Umbilical cord (tissue), 2 donors: ENCODE measurements around the gene RIPPLY1. TPM values are rescaled to one million over a fixed set of nuclear protein-coding genes. Genes with fewer than 3 reads are reported as not detected.

ENCODE experiments used
- DNase-seq: peaks from one replicate; pipeline ENCODE4 v3.0.0-alpha.2; 2015; ENCODE audit warnings: low spot score
- total RNA-seq: library from RNA; depleted of rRNA; stranded (reverse); fragments of >200 nt; gene quantifications from one replicate; pipeline ENCODE4 v1.2.3, GENCODE V29; 2014; ENCODE audit warnings: low replicate concordance; ENCODE audit not compliant: insufficient read depth

The RIPPLY1 gene, protein sequence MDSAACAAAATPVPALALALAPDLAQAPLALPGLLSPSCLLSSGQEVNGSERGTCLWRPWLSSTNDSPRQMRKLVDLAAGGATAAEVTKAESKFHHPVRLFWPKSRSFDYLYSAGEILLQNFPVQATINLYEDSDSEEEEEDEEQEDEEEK
- not detected for total RNA-seq

DNA sequence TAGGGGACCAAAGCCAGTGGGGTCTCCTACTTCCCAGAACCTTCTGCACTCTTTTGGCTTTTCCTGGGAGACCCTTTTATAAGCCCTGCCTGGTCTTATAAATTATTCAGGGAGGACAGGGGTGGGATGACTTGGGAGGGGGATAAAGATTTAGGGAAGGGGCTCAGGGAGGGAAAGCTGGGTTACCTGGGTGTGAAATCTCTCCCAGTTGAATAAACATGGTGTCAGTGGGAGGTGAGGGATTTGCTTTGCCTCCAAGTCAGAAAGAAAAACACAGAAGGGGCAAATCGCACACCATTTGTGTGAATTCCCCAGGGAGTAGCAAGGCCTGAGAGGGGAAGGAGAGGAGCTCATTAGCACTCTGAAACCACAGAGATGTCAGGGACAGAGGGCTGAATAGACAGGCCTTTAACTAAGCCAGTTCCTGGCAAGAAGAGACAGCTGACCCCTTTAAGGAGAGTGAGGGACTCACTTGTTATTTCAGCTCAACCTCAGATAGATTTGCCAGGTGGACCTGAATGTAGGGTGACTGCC, at the start of gene RIPPLY1:
RIPPLY1 (minus strand) TSS at position 51 of the 534 bp plus-strand sequence. CDS start 54 bp downstream, outside the sequence.
- DNase-seq = no peak

DNA sequence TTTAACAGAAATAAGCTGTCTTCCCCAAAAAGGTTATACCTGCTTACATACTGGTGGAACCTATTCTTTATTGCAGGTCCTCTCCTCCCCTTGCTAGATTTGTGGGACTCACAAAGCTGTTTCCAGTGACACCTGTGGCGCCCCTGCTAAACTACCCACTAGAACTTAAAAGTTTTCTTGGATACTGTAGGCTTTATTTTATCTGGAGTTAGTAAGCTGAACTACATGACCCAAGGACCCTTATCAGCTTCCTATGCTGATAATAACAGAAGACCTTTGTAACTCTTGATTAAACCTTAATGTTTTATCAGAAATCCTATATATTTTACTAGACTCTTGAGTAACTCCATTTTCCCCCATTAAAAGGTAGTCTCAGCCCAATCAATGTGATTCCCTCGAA, 49.4 kb upstream of the RIPPLY1 start:
- DNase-seq = no peak

DNA sequence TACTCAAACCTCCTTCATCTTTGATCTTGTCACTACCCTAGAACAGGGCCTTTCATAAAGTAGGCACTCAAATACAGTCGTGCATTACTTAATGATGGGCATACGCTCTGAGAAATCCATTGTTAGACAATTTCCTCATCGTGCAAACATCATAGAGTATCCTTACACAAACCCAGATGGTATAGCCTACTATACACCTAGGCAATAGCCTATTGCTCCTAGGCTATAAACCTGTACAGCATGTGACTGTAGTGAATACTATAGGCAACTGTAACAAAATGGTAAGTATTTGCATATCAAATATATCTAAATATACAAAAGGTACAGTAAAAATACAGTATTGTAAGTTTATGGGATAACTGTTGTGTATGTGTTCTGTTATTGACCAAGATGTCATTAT, 48.9 kb upstream of the RIPPLY1 start:
- no peak for DNase-seq

GRCh38 chrX:106951230-106951629, 48.1 kb upstream of the RIPPLY1 start:
- DNase-seq = no peak

DNA sequence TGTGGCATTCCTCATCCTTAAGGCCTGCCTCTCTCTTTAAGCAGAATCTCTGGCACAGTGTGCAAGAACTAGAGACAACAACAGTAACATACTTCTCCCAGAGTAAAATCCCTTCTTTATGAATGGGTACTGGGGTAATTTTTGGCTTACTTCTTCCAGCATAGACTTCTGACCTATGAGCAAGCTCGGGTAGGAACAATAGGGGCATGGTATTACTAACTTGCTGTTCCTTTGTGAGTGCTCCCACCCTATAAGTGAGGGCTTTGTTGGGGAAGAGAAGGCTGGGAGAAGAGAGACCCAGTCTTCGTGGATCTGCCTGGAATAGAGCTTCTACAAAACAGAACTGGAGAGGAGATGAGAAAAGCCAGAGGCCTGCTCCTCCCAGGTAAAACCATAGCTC, 47.2 kb upstream of the RIPPLY1 start:
- no peak for DNase-seq

- no peak for DNase-seq
These were observed 46.2 kb upstream of the RIPPLY1 start for GRCh38 chrX:106949366-106949765.

- no peak for DNase-seq
These were observed 45.5 kb upstream of the RIPPLY1 start for GRCh38 chrX:106948641-106949040.

DNA sequence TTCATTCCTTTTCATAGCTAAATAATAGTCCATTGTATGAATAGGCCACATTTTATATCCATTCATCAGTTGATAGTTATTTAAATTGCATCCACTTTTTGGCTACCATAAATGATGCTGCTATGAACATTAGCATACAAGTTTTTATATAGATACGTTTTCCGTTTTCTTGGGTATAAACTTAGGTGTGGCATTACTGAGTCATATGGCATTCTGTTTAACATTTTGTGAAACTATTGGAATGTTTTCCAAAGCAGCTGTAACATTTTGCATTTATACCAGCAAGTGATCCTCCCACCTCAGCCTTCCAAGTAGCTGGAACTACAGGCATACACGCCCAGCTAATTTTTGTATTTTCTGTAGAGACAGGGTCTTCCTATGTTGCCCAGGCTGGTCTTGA, 43.3 kb upstream of the RIPPLY1 start:
- DNase-seq = no peak

DNA sequence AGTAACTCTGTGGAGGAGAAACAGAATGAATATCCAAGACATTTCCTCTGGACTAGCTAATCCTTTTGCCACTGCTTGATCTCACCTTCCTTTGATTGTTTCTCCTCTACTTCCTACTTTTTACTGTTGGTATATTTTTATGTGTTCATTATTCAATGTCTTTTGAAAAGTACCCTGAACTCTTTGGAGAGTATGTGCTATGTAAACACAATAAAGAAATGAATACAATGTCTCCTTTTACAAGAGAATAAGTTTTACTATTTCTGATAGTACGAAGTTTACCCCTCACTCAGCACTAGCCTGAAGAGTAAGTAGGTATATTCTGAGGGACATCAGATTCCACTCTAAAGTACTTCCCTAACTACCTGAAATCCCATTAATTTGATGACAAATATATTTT, 36.9 kb upstream of the RIPPLY1 start:
- DNase-seq = no peak

DNA sequence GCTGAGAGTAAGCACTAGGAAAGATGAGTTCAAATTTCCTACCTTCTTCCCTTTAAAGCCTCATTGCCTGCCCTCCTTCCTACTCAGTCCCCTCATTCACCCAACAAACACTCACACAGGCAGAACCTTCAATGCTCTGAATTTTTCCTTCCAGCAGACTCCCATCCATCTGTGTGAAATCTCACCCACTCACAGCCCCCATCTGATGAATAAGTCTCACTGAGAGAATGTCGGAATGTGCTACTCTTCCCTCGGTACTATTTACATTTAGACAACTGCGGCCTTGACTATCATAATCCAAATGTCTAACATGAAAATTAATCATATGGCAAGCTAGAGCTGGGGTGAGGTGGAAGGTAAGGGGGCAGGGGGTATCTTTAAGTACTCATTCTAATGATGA, 36.4 kb upstream of the RIPPLY1 start:
- no peak for DNase-seq

GRCh38 chrX:106936246-106936645, 33.1 kb upstream of the RIPPLY1 start:
- no peak for DNase-seq

- DNase-seq = no peak
These were observed 32.0 kb upstream of the RIPPLY1 start for GRCh38 chrX:106935175-106935574.

DNA sequence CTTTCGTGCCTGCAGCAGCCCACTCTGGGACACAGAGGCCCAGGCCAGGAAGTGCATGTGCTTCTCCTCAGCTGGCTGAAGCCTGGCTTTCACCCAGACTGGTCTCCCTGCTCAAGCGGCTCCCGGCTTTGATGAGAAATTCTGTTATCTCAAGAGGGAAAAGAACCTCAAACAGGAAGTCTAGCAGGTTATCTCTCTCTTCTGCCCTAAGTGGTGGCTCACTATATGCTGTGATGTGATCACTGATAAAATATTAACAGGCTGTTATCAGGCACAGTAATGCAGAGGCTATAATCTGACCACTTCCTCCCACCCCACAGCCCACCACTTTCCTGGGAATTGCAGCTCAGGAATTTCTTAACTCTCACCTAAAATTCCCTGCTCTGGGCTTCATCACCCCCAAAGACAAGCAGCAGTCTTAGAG, 30.4 kb upstream of the RIPPLY1 start:
- DNase-seq = peak; percentile 41

GRCh38 chrX:106932960-106933537, 29.9 kb upstream of the RIPPLY1 start:
- peak; percentile 8 for DNase-seq

GRCh38 chrX:106932492-106932923, 29.4 kb upstream of the RIPPLY1 start:
- DNase-seq = no peak

GRCh38 chrX:106931831-106932491, 28.8 kb upstream of the RIPPLY1 start:
- no peak for DNase-seq

DNA sequence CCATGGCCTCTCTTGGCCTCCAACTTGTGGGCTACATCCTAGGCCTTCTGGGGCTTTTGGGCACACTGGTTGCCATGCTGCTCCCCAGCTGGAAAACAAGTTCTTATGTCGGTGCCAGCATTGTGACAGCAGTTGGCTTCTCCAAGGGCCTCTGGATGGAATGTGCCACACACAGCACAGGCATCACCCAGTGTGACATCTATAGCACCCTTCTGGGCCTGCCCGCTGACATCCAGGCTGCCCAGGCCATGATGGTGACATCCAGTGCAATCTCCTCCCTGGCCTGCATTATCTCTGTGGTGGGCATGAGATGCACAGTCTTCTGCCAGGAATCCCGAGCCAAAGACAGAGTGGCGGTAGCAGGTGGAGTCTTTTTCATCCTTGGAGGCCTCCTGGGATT, 25.1 kb upstream of the RIPPLY1 start:
- no peak for DNase-seq

GRCh38 chrX:106927700-106928099, 24.6 kb upstream of the RIPPLY1 start:
- DNase-seq = no peak

- no peak for DNase-seq
These were observed 23.9 kb upstream of the RIPPLY1 start for GRCh38 chrX:106927023-106927422.

DNA sequence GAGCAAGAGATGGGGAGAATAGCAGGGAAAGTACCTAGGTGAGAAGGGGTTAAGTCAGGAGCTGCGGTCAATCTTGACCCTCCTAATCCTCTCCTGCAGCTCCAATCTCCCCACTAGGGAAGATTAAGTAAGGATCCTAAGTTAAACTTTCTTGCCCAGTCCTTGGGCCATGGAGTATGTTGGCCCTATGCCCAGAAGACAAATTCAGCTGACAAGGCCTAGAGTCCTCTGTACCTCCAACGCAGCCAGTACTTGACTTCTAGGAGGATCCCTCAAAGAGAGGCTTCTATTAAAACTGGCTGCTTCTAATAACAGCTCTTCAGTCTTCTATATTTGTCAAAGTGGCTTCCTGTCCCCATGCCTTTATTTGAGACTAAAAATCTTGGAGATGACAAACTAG, 18.5 kb upstream of the RIPPLY1 start:
- no peak for DNase-seq

DNA sequence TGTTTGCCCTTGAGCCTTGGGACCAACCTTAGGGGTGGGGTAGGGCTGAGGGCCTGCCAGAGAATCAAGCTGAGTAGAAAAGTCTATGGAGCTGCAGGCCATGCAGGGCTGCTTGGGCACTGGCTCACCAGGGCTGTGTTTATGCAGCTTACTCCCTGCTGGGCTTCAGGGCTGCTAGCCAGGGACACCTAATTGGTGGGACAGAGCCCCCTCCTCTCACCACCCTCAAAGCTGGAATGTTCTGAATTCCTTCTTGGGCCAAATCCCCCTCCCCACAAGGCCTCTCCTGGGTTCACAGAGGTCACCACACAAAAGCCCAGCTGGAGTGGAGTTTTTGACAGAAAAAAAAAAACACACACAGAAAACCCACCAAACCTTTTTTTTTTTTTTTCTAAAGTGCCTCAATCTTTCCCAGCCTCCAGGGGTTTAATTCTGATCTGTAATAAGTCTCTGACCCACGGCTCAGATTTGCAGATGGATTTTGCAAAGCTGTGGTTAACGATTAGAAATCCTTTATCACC, 16.9 kb upstream of the RIPPLY1 start, which contains the start of gene CLDN2:
CLDN2 (plus strand) TSS at position 471 of the 521 bp plus-strand sequence. CDS start 7,827 bp downstream, outside the sequence.
- DNase-seq = no peak

- DNase-seq = no peak
These were observed 14.8 kb upstream of the RIPPLY1 start for GRCh38 chrX:106917830-106918500.
